HUES48 (cell line): ENCODE data around the gene MAP4K4.
A peak's percentile ranks its signal among the peaks of the same experiment; 100 is the strongest.

ENCODE experiments used
- H3K27ac ChIP-seq: one replicate; pipeline ENCODE4 v1.7.0; 2013; ENCODE audit warnings: low read depth, low read length, inconsistent platforms
- H3K27me3 ChIP-seq: 2 replicates; pipeline ENCODE4 v1.6.1; 2013; ENCODE audit warnings: mild to moderate bottlenecking, low read length; ENCODE audit not compliant: control insufficient read depth, insufficient read depth
- H3K36me3 ChIP-seq: 2 replicates; pipeline ENCODE4 v1.6.1; 2013; ENCODE audit warnings: low read length; ENCODE audit not compliant: control insufficient read depth, insufficient read depth
- H3K4me1 ChIP-seq: 2 replicates; pipeline ENCODE4 v1.6.1; 2013; ENCODE audit warnings: mild to moderate bottlenecking, low read length; ENCODE audit not compliant: control insufficient read depth, insufficient read depth
- H3K4me3 ChIP-seq: 2 replicates; pipeline ENCODE4 v1.5.1; 2013; ENCODE audit warnings: mild to moderate bottlenecking, low read depth, low read length
- H3K9ac ChIP-seq: 2 replicates; pipeline ENCODE4 v1.6.1; 2013; ENCODE audit warnings: mild to moderate bottlenecking, low read depth, low read length, moderate library complexity
- H3K9me3 ChIP-seq: 2 replicates; pipeline ENCODE4 v1.6.1; 2013; ENCODE audit warnings: low read length; ENCODE audit not compliant: control insufficient read depth, insufficient read depth

Gene MAP4K4

DNA sequence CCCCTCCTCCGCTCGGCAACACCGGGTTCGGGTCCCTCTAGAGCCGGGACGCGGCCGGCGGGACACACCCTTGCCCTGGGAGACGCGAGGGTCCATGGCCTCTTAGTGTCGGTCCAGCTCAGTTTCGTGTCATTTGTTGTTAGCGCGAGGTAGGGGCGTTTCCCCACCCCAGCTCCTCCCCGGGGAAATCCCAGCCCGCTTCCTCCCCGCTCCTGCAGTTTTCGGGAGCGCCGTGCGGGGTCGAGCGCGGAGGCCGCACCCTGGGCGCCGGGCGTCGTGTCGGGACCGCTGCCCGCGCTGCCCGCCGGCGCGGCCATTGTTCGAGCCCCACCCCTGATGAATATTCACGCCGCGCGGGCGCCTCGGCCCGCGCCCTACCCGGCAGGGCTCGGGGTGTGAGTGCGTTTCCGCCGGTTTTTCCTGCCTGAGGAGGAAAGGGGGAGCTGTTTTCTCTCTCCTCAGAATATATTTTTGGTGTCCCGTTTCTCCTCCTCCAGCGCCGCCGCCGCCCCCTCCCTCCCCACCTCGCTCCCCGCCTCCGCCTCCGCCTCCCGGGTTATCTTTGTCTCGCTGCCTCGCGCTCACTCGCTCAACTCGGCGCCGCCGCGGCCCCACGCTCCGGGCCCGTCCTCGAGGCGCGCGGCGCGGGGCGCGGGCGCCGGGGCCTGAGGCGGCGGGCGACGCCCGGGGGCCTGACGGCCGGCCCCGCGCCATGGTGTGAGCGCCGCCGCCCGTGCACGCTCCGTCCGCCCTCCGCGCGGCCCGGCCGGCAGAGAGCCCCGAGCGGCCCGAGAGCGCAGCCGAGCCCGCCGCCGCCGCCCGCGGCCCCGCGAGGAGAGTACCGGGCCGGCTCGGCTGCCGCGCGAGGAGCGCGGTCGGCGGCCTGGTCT lies at the start of gene MAP4K4:
TSS of gene MAP4K4 (plus strand) at position 584 of the 890 bp plus-strand sequence. CDS start 374 bp downstream, outside the sequence.
- Histone ChIP-seq H3K4me1 (peaks cover 24% of the 10 kb centered on the region), H3K27me3 (no peaks in the 10 kb centered on the region), H3K27ac (peak within 1 kb of the TSS; percentile 80), H3K36me3 (no peaks in the 10 kb centered on the region; the same call in 1 of the 2 replicates), H3K9ac (peak within 1 kb of the TSS; percentile 81), H3K9me3 (no peaks in the 10 kb centered on the region), H3K4me3 (peak within 1 kb of the TSS; percentile 95)

DNA sequence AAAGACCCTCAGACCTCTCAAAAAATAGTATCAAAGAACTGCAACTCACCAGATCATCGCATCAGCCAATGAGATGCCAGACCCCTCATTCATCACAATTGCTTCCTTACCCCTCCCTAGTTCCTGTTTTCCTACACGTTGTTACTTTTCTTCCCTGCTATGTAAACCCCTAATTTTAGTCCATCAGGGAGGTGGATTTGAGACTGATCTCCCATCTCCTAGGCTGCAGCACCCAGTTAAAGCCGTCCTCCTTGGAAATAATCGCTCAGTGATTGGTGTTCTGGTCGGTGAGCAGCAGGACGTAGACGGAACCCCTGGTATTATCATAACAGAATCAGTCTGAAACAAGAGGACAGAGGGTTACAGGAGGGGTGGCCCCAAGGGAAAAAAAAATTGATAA lies 44.0 kb upstream of the MAP4K4 start:
- Histone ChIP-seq H3K27me3 (no peaks in the 10 kb centered on the region), H3K4me1 (peaks cover 4% of the 10 kb centered on the region; the same call in 1 of the 2 replicates), H3K9me3 (no peaks in the 10 kb centered on the region), H3K36me3 (no peaks in the 10 kb centered on the region), H3K27ac (no peak overlapping the region), H3K9ac (no peak overlapping the region), H3K4me3 (no peak overlapping the region)

DNA sequence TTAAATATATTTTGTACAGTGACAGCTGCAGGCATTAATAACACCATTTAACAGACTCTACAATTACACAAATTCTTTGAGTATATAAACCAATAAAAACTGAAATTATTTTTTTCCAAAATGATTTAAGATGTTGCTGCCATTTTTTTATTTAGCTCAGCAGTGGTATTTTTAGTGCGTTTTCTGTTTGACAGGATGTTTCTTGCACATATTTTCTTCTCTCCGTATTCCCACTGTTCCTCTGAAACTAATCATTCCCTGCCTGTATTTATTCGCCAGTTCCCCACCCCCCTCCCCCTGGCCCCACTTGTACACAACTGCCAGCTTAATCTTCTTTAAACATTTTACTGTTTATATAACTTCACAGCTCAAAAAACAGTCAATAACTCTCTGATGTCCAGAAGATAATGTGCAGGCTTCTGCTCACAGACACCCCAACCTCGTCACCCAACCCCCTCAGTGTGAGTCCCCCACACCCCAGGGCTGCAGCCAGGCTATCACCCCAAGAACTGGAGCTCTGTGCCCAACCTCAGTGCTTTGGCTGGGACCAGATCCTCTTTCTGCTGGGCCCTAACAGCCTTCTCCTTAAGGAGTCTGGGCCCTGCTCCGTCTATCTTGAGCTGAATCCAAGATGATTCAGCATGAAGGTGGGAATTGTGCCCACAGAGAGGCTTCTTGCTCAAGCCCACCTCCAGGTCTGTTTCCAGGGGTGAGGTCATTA lies 41.6 kb upstream of the MAP4K4 start:
- Histone ChIP-seq H3K36me3 (no peaks in the 10 kb centered on the region), H3K27me3 (no peaks in the 10 kb centered on the region), H3K4me3 (no peak overlapping the region), H3K9ac (no peak overlapping the region), H3K27ac (no peak overlapping the region), H3K4me1 (peaks cover 9% of the 10 kb centered on the region; the same call in 1 of the 2 replicates), H3K9me3 (no peaks in the 10 kb centered on the region)

DNA sequence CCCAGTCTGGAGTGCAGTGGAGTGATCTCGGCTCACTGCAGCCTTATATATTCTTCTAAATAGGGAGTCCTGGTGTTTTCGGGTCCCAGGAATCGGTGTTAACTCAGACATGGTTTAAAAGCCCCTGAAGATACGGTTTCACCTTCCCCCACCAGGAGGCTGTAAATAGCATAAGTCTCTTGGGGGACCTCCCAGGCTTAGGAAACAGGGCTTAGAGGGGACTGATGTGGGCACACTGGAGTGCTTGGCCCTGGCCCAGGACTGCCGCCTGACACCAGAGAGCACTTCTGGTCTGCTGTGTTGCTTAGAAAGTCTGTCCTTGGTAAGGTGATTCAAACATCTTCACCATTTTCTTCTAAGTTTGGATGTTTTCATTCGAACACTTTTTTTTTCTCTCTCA lies 39.7 kb upstream of the MAP4K4 start:
- Histone ChIP-seq H3K9ac (no peak overlapping the region), H3K9me3 (no peaks in the 10 kb centered on the region), H3K4me3 (no peak overlapping the region), H3K27ac (no peak overlapping the region), H3K36me3 (no peaks in the 10 kb centered on the region), H3K27me3 (no peaks in the 10 kb centered on the region), H3K4me1 (peaks cover 9% of the 10 kb centered on the region; the same call in 1 of the 2 replicates)

GRCh38 chr2:101658387-101658786 lies 39.1 kb upstream of the MAP4K4 start:
- Histone ChIP-seq H3K27me3 (no peaks in the 10 kb centered on the region), H3K27ac (no peak overlapping the region), H3K9ac (no peak overlapping the region), H3K9me3 (no peaks in the 10 kb centered on the region), H3K36me3 (no peaks in the 10 kb centered on the region), H3K4me1 (peaks cover 9% of the 10 kb centered on the region; the same call in 1 of the 2 replicates), H3K4me3 (no peak overlapping the region)

DNA sequence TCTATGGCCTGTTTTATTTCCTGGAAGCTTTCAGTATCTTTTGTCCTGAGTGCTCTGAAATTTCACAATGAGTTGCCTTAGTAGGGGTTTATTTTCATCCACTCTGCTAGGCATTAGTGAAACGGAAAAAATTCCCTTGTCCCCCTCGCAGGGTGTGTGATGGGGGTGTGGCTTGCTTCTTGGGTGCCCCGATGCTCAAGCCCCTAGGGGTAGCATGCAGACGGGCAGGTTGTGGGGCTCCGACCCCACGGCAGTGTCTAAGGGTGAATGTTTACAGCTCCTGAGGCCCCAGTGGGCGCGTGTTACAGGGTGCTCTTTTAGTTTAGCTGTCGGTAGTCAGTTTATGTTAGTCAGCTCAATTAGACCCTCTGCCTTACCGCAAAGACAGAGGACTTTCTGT lies 32.2 kb upstream of the MAP4K4 start:
- Histone ChIP-seq H3K9me3 (no peaks in the 10 kb centered on the region), H3K27me3 (no peaks in the 10 kb centered on the region), H3K4me1 (no peaks in the 10 kb centered on the region), H3K4me3 (no peak overlapping the region), H3K36me3 (no peaks in the 10 kb centered on the region), H3K9ac (no peak overlapping the region), H3K27ac (no peak overlapping the region)

- H3K9me3 ChIP-seq = peaks cover 13% of the 10 kb centered on the region
- no peaks in the 10 kb centered on the region for H3K36me3 ChIP-seq
- no peaks in the 10 kb centered on the region for H3K4me1 ChIP-seq
- no peaks in the 10 kb centered on the region for H3K27me3 ChIP-seq
- H3K9ac ChIP-seq = no peak overlapping the region
- no peak overlapping the region for H3K27ac ChIP-seq
- no peak overlapping the region for H3K4me3 ChIP-seq
These were observed 29.7 kb upstream of the MAP4K4 start for GRCh38 chr2:101667823-101668222.

- H3K9me3 ChIP-seq = peaks cover 14% of the 10 kb centered on the region
- H3K4me3 ChIP-seq = no peak overlapping the region
- no peaks in the 10 kb centered on the region for H3K36me3 ChIP-seq
- no peaks in the 10 kb centered on the region for H3K27me3 ChIP-seq
- no peak overlapping the region for H3K9ac ChIP-seq
- no peak overlapping the region for H3K27ac ChIP-seq
- no peaks in the 10 kb centered on the region for H3K4me1 ChIP-seq
These were observed 25.5 kb upstream of the MAP4K4 start for GRCh38 chr2:101672047-101672446.

GRCh38 chr2:101673920-101674319 lies 23.6 kb upstream of the MAP4K4 start:
- no peak overlapping the region for H3K9ac ChIP-seq
- no peak overlapping the region for H3K27ac ChIP-seq
- H3K36me3 ChIP-seq = no peaks in the 10 kb centered on the region
- no peaks in the 10 kb centered on the region for H3K4me1 ChIP-seq
- H3K4me3 ChIP-seq = no peak overlapping the region
- peaks cover 14% of the 10 kb centered on the region for H3K9me3 ChIP-seq
- H3K27me3 ChIP-seq = no peaks in the 10 kb centered on the region

DNA sequence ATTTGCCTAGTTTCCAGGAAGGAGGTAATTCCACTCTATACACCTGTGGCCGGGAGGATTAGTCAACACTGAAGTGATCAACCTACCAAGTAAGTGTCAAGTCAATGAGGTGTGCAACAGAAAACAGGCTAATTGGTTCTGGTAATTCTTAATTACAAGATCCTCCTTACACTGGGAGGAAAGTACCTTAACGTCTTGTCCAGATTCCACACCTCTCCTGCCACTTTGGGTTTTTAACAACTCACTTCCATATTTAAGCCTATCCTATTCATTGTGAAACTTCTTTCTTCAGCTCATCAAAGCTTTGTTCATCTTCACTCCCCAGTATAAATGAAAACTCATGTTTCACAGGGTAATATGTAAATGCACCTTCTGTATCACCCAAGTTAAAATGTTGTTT lies 22.0 kb upstream of the MAP4K4 start:
- Histone ChIP-seq H3K9me3 (peaks cover 14% of the 10 kb centered on the region), H3K9ac (no peak overlapping the region), H3K36me3 (no peaks in the 10 kb centered on the region), H3K4me1 (no peaks in the 10 kb centered on the region), H3K4me3 (no peak overlapping the region), H3K27me3 (no peaks in the 10 kb centered on the region), H3K27ac (no peak overlapping the region)

GRCh38 chr2:101676674-101677073 lies 20.8 kb upstream of the MAP4K4 start:
- peaks cover 13% of the 10 kb centered on the region for H3K9me3 ChIP-seq
- no peak overlapping the region for H3K27ac ChIP-seq
- no peaks in the 10 kb centered on the region for H3K27me3 ChIP-seq
- no peaks in the 10 kb centered on the region for H3K36me3 ChIP-seq
- H3K9ac ChIP-seq = no peak overlapping the region
- H3K4me1 ChIP-seq = no peaks in the 10 kb centered on the region
- no peak overlapping the region for H3K4me3 ChIP-seq
